HK-2 (cell line): Measurements from ENCODE around the gene PRPF40A.
"Not testable (repeated sequence)": the region's sequence is repeated elsewhere in the genome, so short reads cannot be mapped to it uniquely, and the experiment has no call there.

Experiments
- DNase-seq: peaks from one replicate; pipeline ENCODE4 v3.0.0-alpha.2; 2018; ENCODE audit not compliant: unreplicated experiment

PRPF40A gene

GRCh38 chr2:152717228-152718075 is at the start of gene PRPF40A:
PRPF40A (minus strand) TSS chr2:152717461; CDS start chr2:152717439, 22 bp downstream.
- DNase-seq = peak; percentile 99

GRCh38 chr2:152766928-152767327 is 49.7 kb upstream of the PRPF40A start:
- DNase-seq = no peak

- DNase-seq = no peak
These were observed 46.4 kb upstream of the PRPF40A start for GRCh38 chr2:152763651-152764050.

- not testable (repeated sequence) for DNase-seq
These were observed 45.9 kb upstream of the PRPF40A start for GRCh38 chr2:152763208-152763607.

GRCh38 chr2:152762202-152762601 is 44.9 kb upstream of the PRPF40A start:
- DNase-seq = no peak

GRCh38 chr2:152761214-152761613 is 44.0 kb upstream of the PRPF40A start:
- no peak for DNase-seq

- DNase-seq = no peak
These were observed 42.2 kb upstream of the PRPF40A start for GRCh38 chr2:152759290-152760072.

- no peak for DNase-seq
These were observed 37.8 kb upstream of the PRPF40A start for GRCh38 chr2:152755029-152755428.

- DNase-seq = not testable (repeated sequence)
These were observed 30.5 kb upstream of the PRPF40A start for GRCh38 chr2:152747751-152748150.

GRCh38 chr2:152743002-152743401 is 25.7 kb upstream of the PRPF40A start:
- DNase-seq = no peak

GRCh38 chr2:152740743-152741328 is 23.6 kb upstream of the PRPF40A start:
- DNase-seq = no peak

- DNase-seq = not testable (repeated sequence)
These were observed 22.4 kb upstream of the PRPF40A start for GRCh38 chr2:152739705-152740104.

GRCh38 chr2:152738438-152738837 is 21.2 kb upstream of the PRPF40A start:
- no peak for DNase-seq

- DNase-seq = not testable (repeated sequence)
These were observed 20.2 kb upstream of the PRPF40A start for GRCh38 chr2:152737509-152737908.

- DNase-seq = no peak
These were observed 13.5 kb upstream of the PRPF40A start for GRCh38 chr2:152730591-152731333.

GRCh38 chr2:152729844-152730243 is 12.6 kb upstream of the PRPF40A start:
- no peak for DNase-seq

- DNase-seq = no peak
These were observed 6.7 kb upstream of the PRPF40A start for GRCh38 chr2:152723918-152724317.

- DNase-seq = not testable (repeated sequence)
These were observed 5.4 kb upstream of the PRPF40A start for GRCh38 chr2:152722639-152723038.

- DNase-seq = no peak
These were observed 3.5 kb upstream of the PRPF40A start for GRCh38 chr2:152720794-152721193.

GRCh38 chr2:152718909-152719645 is 1.8 kb upstream of the PRPF40A start:
- DNase-seq = no peak
